Measurements from ENCODE around the gene SOWAHD. TPM values are rescaled to one million over a fixed set of nuclear protein-coding genes. Genes with fewer than 3 reads are reported as not detected.

SOWAHD gene
- 0.28 TPM for polyA plus RNA-seq (2013, experiment 1 of 2)
- polyA plus RNA-seq (2013, experiment 2 of 2) = 0.20 TPM

GRCh38 chrX:119757979-119758730 lies at the start of gene SOWAHD:
TSS of gene SOWAHD (plus strand) at chrX:119758588. CDS start at chrX:119758668, 80 bp downstream.
- Histone ChIP-seq H2BK120ac (ENCODE audit: low read depth, low read length) (no peak within 1 kb of the TSS), H3K79me2 (ENCODE audit: control insufficient read depth, insufficient read depth, low read length) (no peaks in the 10 kb centered on the region), H3K27ac (ENCODE audit: low read depth, low read length) (no peak within 1 kb of the TSS), H3K56ac (ENCODE audit: low read length) (peak within 1 kb of the TSS; percentile 81), H3K9ac (ENCODE audit: low read length) (peak within 1 kb of the TSS; percentile 53), H3K4me2 (ENCODE audit: low read length) (peak within 1 kb of the TSS; percentile 50), H2AK5ac (ENCODE audit: low read length) (no peak within 1 kb of the TSS), H3K23ac (ENCODE audit: low read length) (no peak within 1 kb of the TSS), H4K8ac (ENCODE audit: low read depth, low read length) (no peak within 1 kb of the TSS), H3K4me3 (ENCODE audit: low read length) (peak within 1 kb of the TSS; percentile 17), H3K18ac (ENCODE audit: low read length) (no peak within 1 kb of the TSS), H3K4me1 (ENCODE audit: control insufficient read depth, low read depth, low read length) (no peaks in the 10 kb centered on the region), H3K36me3 (ENCODE audit: control insufficient read depth, insufficient read depth, low read length) (no peaks in the 10 kb centered on the region), H3K79me1 (ENCODE audit: low read length) (no peaks in the 10 kb centered on the region), H4K5ac (ENCODE audit: low read length) (no peak within 1 kb of the TSS), H2BK15ac (replicated peaks; ENCODE audit: low read depth) (no peak within 1 kb of the TSS), H2BK5ac (ENCODE audit: low read length) (no peak within 1 kb of the TSS), H3K27me3 (ENCODE audit: insufficient read depth, low read length, poor library complexity) (peaks cover 3% of the 10 kb centered on the region), H3K4ac (ENCODE audit: low read depth, low read length) (no peak within 1 kb of the TSS)
- WGBS (ENCODE audit: extremely low coverage, insufficient coverage, low lambda C conversion rate) = no CpG with 5 or more reads among the region's 59 CpGs
- peak; percentile 76 for DNase-seq

- no peaks in the 10 kb centered on the region for H3K79me1 ChIP-seq (ENCODE audit: low read length)
- H2BK120ac ChIP-seq (ENCODE audit: low read depth, low read length) = no peak overlapping the region
- H2BK5ac ChIP-seq (ENCODE audit: low read length) = no peak overlapping the region
- no peak overlapping the region for H3K4me2 ChIP-seq (ENCODE audit: low read length)
- H3K18ac ChIP-seq (ENCODE audit: low read length) = no peak overlapping the region
- DNase-seq = no peak
- no peaks in the 10 kb centered on the region for H3K79me2 ChIP-seq (ENCODE audit: control insufficient read depth, insufficient read depth, low read length)
- H3K27ac ChIP-seq (ENCODE audit: low read depth, low read length) = no peak overlapping the region
- no peak overlapping the region for H3K56ac ChIP-seq (ENCODE audit: low read length)
- H3K4me1 ChIP-seq (ENCODE audit: control insufficient read depth, low read depth, low read length) = no peaks in the 10 kb centered on the region
- H3K4ac ChIP-seq (ENCODE audit: low read depth, low read length) = no peak overlapping the region
- H4K8ac ChIP-seq (ENCODE audit: low read depth, low read length) = no peak overlapping the region
- no peak overlapping the region for H4K5ac ChIP-seq (ENCODE audit: low read length)
- no peak overlapping the region for H3K4me3 ChIP-seq (ENCODE audit: low read length)
- WGBS (ENCODE audit: extremely low coverage, insufficient coverage, low lambda C conversion rate) = no CpG with 5 or more reads among the region's 2 CpGs
- H2AK5ac ChIP-seq (ENCODE audit: low read length) = no peak overlapping the region
- no peaks in the 10 kb centered on the region for H3K27me3 ChIP-seq (ENCODE audit: insufficient read depth, low read length, poor library complexity)
- H2BK15ac ChIP-seq (replicated peaks; ENCODE audit: low read depth) = no peak overlapping the region
- no peak overlapping the region for H3K9ac ChIP-seq (ENCODE audit: low read length)
- H3K36me3 ChIP-seq (ENCODE audit: control insufficient read depth, insufficient read depth, low read length) = no peaks in the 10 kb centered on the region
- H3K23ac ChIP-seq (ENCODE audit: low read length) = no peak overlapping the region
Observed at GRCh38 chrX:119708936-119709335, 49.5 kb upstream of the SOWAHD start.

GRCh38 chrX:119709630-119710029 lies 48.8 kb upstream of the SOWAHD start:
- Histone ChIP-seq H3K9ac (ENCODE audit: low read length) (no peak overlapping the region), H3K56ac (ENCODE audit: low read length) (no peak overlapping the region), H2BK120ac (ENCODE audit: low read depth, low read length) (no peak overlapping the region), H2BK15ac (replicated peaks; ENCODE audit: low read depth) (no peak overlapping the region), H3K4me2 (ENCODE audit: low read length) (no peak overlapping the region), H3K79me1 (ENCODE audit: low read length) (no peaks in the 10 kb centered on the region), H3K18ac (ENCODE audit: low read length) (no peak overlapping the region), H3K23ac (ENCODE audit: low read length) (no peak overlapping the region), H3K4me1 (ENCODE audit: control insufficient read depth, low read depth, low read length) (no peaks in the 10 kb centered on the region), H3K79me2 (ENCODE audit: control insufficient read depth, insufficient read depth, low read length) (no peaks in the 10 kb centered on the region), H2BK5ac (ENCODE audit: low read length) (no peak overlapping the region), H4K5ac (ENCODE audit: low read length) (no peak overlapping the region), H3K27me3 (ENCODE audit: insufficient read depth, low read length, poor library complexity) (no peaks in the 10 kb centered on the region), H3K36me3 (ENCODE audit: control insufficient read depth, insufficient read depth, low read length) (no peaks in the 10 kb centered on the region), H4K8ac (ENCODE audit: low read depth, low read length) (no peak overlapping the region), H2AK5ac (ENCODE audit: low read length) (no peak overlapping the region), H3K27ac (ENCODE audit: low read depth, low read length) (no peak overlapping the region), H3K4ac (ENCODE audit: low read depth, low read length) (no peak overlapping the region), H3K4me3 (ENCODE audit: low read length) (no peak overlapping the region)
- no peak for DNase-seq
- no CpG with 5 or more reads among the region's 3 CpGs for WGBS (ENCODE audit: extremely low coverage, insufficient coverage, low lambda C conversion rate)

GRCh38 chrX:119721487-119721886 lies 36.9 kb upstream of the SOWAHD start:
- WGBS (ENCODE audit: extremely low coverage, insufficient coverage, low lambda C conversion rate) = no CpG with 5 or more reads among the region's 6 CpGs
- H3K23ac ChIP-seq (ENCODE audit: low read length) = no peak overlapping the region

GRCh38 chrX:119721926-119722325 lies 36.5 kb upstream of the SOWAHD start:
- DNase-seq = no peak
- no peak overlapping the region for H4K8ac ChIP-seq (ENCODE audit: low read depth, low read length)
- no peaks in the 10 kb centered on the region for H3K36me3 ChIP-seq (ENCODE audit: control insufficient read depth, insufficient read depth, low read length)
- H3K27ac ChIP-seq (ENCODE audit: low read depth, low read length) = no peak overlapping the region
- no peaks in the 10 kb centered on the region for H3K79me1 ChIP-seq (ENCODE audit: low read length)
- H3K4ac ChIP-seq (ENCODE audit: low read depth, low read length) = no peak overlapping the region
- no peak overlapping the region for H3K4me3 ChIP-seq (ENCODE audit: low read length)
- H3K27me3 ChIP-seq (ENCODE audit: insufficient read depth, low read length, poor library complexity) = no peaks in the 10 kb centered on the region
- H2BK5ac ChIP-seq (ENCODE audit: low read length) = no peak overlapping the region
- H3K18ac ChIP-seq (ENCODE audit: low read length) = no peak overlapping the region
- WGBS (ENCODE audit: extremely low coverage, insufficient coverage, low lambda C conversion rate) = no CpG with 5 or more reads among the region's 2 CpGs
- H3K4me2 ChIP-seq (ENCODE audit: low read length) = no peak overlapping the region
- no peak overlapping the region for H3K23ac ChIP-seq (ENCODE audit: low read length)
- no peak overlapping the region for H3K9ac ChIP-seq (ENCODE audit: low read length)
- no peak overlapping the region for H4K5ac ChIP-seq (ENCODE audit: low read length)
- H2AK5ac ChIP-seq (ENCODE audit: low read length) = no peak overlapping the region
- no peak overlapping the region for H2BK15ac ChIP-seq (replicated peaks; ENCODE audit: low read depth)
- H3K79me2 ChIP-seq (ENCODE audit: control insufficient read depth, insufficient read depth, low read length) = no peaks in the 10 kb centered on the region
- H2BK120ac ChIP-seq (ENCODE audit: low read depth, low read length) = no peak overlapping the region
- no peaks in the 10 kb centered on the region for H3K4me1 ChIP-seq (ENCODE audit: control insufficient read depth, low read depth, low read length)
- H3K56ac ChIP-seq (ENCODE audit: low read length) = no peak overlapping the region

More at GRCh38 chrX:119721487-119721886, 36.9 kb upstream of the SOWAHD start:
- Histone ChIP-seq H2BK5ac (ENCODE audit: low read length) (no peak overlapping the region), H3K4me3 (ENCODE audit: low read length) (no peak overlapping the region), H4K8ac (ENCODE audit: low read depth, low read length) (no peak overlapping the region), H3K27me3 (ENCODE audit: insufficient read depth, low read length, poor library complexity) (no peaks in the 10 kb centered on the region), H3K27ac (ENCODE audit: low read depth, low read length) (no peak overlapping the region), H3K79me2 (ENCODE audit: control insufficient read depth, insufficient read depth, low read length) (no peaks in the 10 kb centered on the region), H2AK5ac (ENCODE audit: low read length) (no peak overlapping the region), H3K4me1 (ENCODE audit: control insufficient read depth, low read depth, low read length) (no peaks in the 10 kb centered on the region), H2BK15ac (replicated peaks; ENCODE audit: low read depth) (no peak overlapping the region), H3K79me1 (ENCODE audit: low read length) (no peaks in the 10 kb centered on the region), H4K5ac (ENCODE audit: low read length) (no peak overlapping the region), H3K18ac (ENCODE audit: low read length) (no peak overlapping the region), H3K4me2 (ENCODE audit: low read length) (no peak overlapping the region), H3K56ac (ENCODE audit: low read length) (no peak overlapping the region), H3K4ac (ENCODE audit: low read depth, low read length) (no peak overlapping the region), H3K9ac (ENCODE audit: low read length) (no peak overlapping the region), H3K36me3 (ENCODE audit: control insufficient read depth, insufficient read depth, low read length) (no peaks in the 10 kb centered on the region), H2BK120ac (ENCODE audit: low read depth, low read length) (no peak overlapping the region)
- DNase-seq = no peak

Measured in mesendoderm (in vitro differentiated cells).